Natural killer cell treated with Interleukin-12 subunit alpha and Interleukin-12 subunit beta and Interleukin-15 and Interleukin-18, amount 100 ng/mL, for 72 hours (primary cell): ENCODE measurements around the gene ITIH1. TPM values are rescaled to one million over a fixed set of nuclear protein-coding genes. Genes with fewer than 3 reads are reported as not detected.
"Not testable (repeated sequence)": the region's sequence is repeated elsewhere in the genome, so short reads cannot be mapped to it uniquely, and the experiment has no call there.

Experiments used
- ATAC-seq, 2 donors: fragments of 150-1000 bp; cut with Tn5 transposase in 1 of 2; sonication (Bioruptor Pico), chemical (Tn5 transposase) in 1 of 2; 2 replicates each; pipeline ENCODE4 v1.10.0; 2021
- DNase-seq: peaks from one replicate; pipeline ENCODE4 v3.0.0; 2022; ENCODE audit warnings: low spot score
- H3K27ac Mint-ChIP-seq, 2 donors: 1 replicate in 1 of 2; 2 replicates in 1 of 2; pipeline ENCODE4 v1.8.0; 2022; ENCODE audit warnings: mixed read lengths in 2 of 2, mild to moderate bottlenecking in 1 of 2, moderate library complexity in 1 of 2
- H3K27me3 Mint-ChIP-seq, 2 donors: 1 replicate in 1 of 2; 2 replicates in 1 of 2; pipeline ENCODE4 v1.8.0; 2022; ENCODE audit warnings: mixed read lengths in 2 of 2
- H3K36me3 Mint-ChIP-seq: one replicate; pipeline ENCODE4 v1.8.0; 2022; ENCODE audit warnings: mixed read lengths
- H3K4me1 Mint-ChIP-seq, 2 donors: 1 replicate in 1 of 2; 2 replicates in 1 of 2; pipeline ENCODE4 v1.8.0; 2022; ENCODE audit warnings: low read depth in 2 of 2, mixed read lengths in 2 of 2, mild to moderate bottlenecking in 1 of 2
- H3K4me3 Mint-ChIP-seq: one replicate; pipeline ENCODE4 v1.8.0; 2022; ENCODE audit warnings: mixed read lengths
- H3K9me3 Mint-ChIP-seq: 2 replicates; pipeline ENCODE4 v1.8.0; 2022; ENCODE audit warnings: mixed read lengths
- total RNA-seq, 2 donors: library from RNA; stranded (reverse); gene quantifications; one replicate each; pipeline ENCODE4 v1.2.3, GENCODE V29; 2022

The ITIH1 gene
- total RNA-seq = not detected

GRCh38 chr3:52777127-52777958 lies at the start of gene ITIH1:
Gene ITIH1 (plus strand): TSS chr3:52777599. CDS start chr3:52777616, 17 bp downstream.
- no peaks in the 10 kb centered on the region for H3K36me3 Mint-ChIP-seq
- ATAC-seq = no peak
- H3K4me1 Mint-ChIP-seq = peaks cover 8 to 13% of the 10 kb centered on the region in 2 donors
- H3K9me3 Mint-ChIP-seq = no peaks in the 10 kb centered on the region
- H3K4me3 Mint-ChIP-seq = no peak within 1 kb of the TSS
- peaks cover 0 to 3% of the 10 kb centered on the region in 2 donors for H3K27me3 Mint-ChIP-seq
- no peak for DNase-seq
- peak within 1 kb of the TSS in 1 of 2 donors; percentile 80 for H3K27ac Mint-ChIP-seq

GRCh38 chr3:52728753-52729152 lies 48.6 kb upstream of the ITIH1 start:
- peaks cover 43% of the 10 kb centered on the region for H3K36me3 Mint-ChIP-seq
- DNase-seq, H3K27ac Mint-ChIP-seq, H3K4me3 Mint-ChIP-seq, H3K4me1 Mint-ChIP-seq, H3K27me3 Mint-ChIP-seq, ATAC-seq, H3K9me3 Mint-ChIP-seq: not testable (repeated sequence)

- peaks cover 3% of the 10 kb centered on the region for H3K9me3 Mint-ChIP-seq
- no peak overlapping the region for H3K4me3 Mint-ChIP-seq
- no peaks in the 10 kb centered on the region for H3K27me3 Mint-ChIP-seq
- peaks cover 8 to 9% of the 10 kb centered on the region in 2 donors for H3K4me1 Mint-ChIP-seq
- H3K36me3 Mint-ChIP-seq = peaks cover 47% of the 10 kb centered on the region
- ATAC-seq (no peak), DNase-seq (no peak)
- peak overlapping the region in 1 of 2 donors; percentile 13 for H3K27ac Mint-ChIP-seq
Measured at GRCh38 chr3:52730681-52731080, 46.7 kb upstream of the ITIH1 start.

GRCh38 chr3:52731590-52731989 lies 45.8 kb upstream of the ITIH1 start:
- ATAC-seq (no peak), DNase-seq (no peak)
- Mint-ChIP-seq H3K4me3 (no peak overlapping the region), H3K36me3 (peaks cover 50% of the 10 kb centered on the region), H3K27ac (no peak overlapping the region), H3K4me1 (peaks cover 8 to 9% of the 10 kb centered on the region in 2 donors), H3K27me3 (no peaks in the 10 kb centered on the region), H3K9me3 (peaks cover 3% of the 10 kb centered on the region)

GRCh38 chr3:52733256-52733891 lies 44.0 kb upstream of the ITIH1 start:
- Mint-ChIP-seq H3K36me3 (peaks cover 50% of the 10 kb centered on the region), H3K4me3 (no peak overlapping the region), H3K27ac (no peak overlapping the region), H3K27me3 (no peaks in the 10 kb centered on the region), H3K4me1 (peaks cover 8 to 9% of the 10 kb centered on the region in 2 donors), H3K9me3 (peaks cover 3% of the 10 kb centered on the region)
- ATAC-seq = no peak
- DNase-seq = no peak

GRCh38 chr3:52739730-52740129 lies 37.7 kb upstream of the ITIH1 start:
- Mint-ChIP-seq H3K27ac (no peak overlapping the region), H3K36me3 (peaks cover 11% of the 10 kb centered on the region), H3K4me1 (no peaks in the 10 kb centered on the region), H3K9me3 (no peaks in the 10 kb centered on the region), H3K27me3 (no peaks in the 10 kb centered on the region), H3K4me3 (no peak overlapping the region)
- no peak for DNase-seq
- no peak for ATAC-seq

- H3K9me3 Mint-ChIP-seq = no peaks in the 10 kb centered on the region
- no peaks in the 10 kb centered on the region for H3K27me3 Mint-ChIP-seq
- no peak for ATAC-seq
- H3K27ac Mint-ChIP-seq = no peak overlapping the region
- no peak overlapping the region for H3K4me3 Mint-ChIP-seq
- H3K36me3 Mint-ChIP-seq = peaks cover 12% of the 10 kb centered on the region
- H3K4me1 Mint-ChIP-seq = no peaks in the 10 kb centered on the region
- no peak for DNase-seq
Measured at GRCh38 chr3:52742418-52743041, 34.9 kb upstream of the ITIH1 start.

- H3K27me3 Mint-ChIP-seq = no peaks in the 10 kb centered on the region
- ATAC-seq = no peak
- no peak overlapping the region for H3K4me3 Mint-ChIP-seq
- no peak for DNase-seq
- no peaks in the 10 kb centered on the region for H3K4me1 Mint-ChIP-seq
- no peaks in the 10 kb centered on the region for H3K9me3 Mint-ChIP-seq
- peaks cover 12% of the 10 kb centered on the region for H3K36me3 Mint-ChIP-seq
- H3K27ac Mint-ChIP-seq = no peak overlapping the region
Measured at GRCh38 chr3:52743152-52743551, 34.2 kb upstream of the ITIH1 start.

GRCh38 chr3:52743721-52744120 lies 33.7 kb upstream of the ITIH1 start:
- no peak overlapping the region for H3K27ac Mint-ChIP-seq

GRCh38 chr3:52752045-52752660 lies 25.2 kb upstream of the ITIH1 start:
- H3K4me1 Mint-ChIP-seq = no peaks in the 10 kb centered on the region
- H3K9me3 Mint-ChIP-seq = no peaks in the 10 kb centered on the region
- peaks cover 7% of the 10 kb centered on the region for H3K36me3 Mint-ChIP-seq
- ATAC-seq (no peak), DNase-seq (no peak)
- no peaks in the 10 kb centered on the region for H3K27me3 Mint-ChIP-seq
- no peak overlapping the region for H3K27ac Mint-ChIP-seq
- no peak overlapping the region for H3K4me3 Mint-ChIP-seq

More at GRCh38 chr3:52743721-52744120, 33.7 kb upstream of the ITIH1 start:
- Mint-ChIP-seq H3K36me3 (peaks cover 12% of the 10 kb centered on the region), H3K27me3 (no peaks in the 10 kb centered on the region), H3K9me3 (no peaks in the 10 kb centered on the region), H3K4me1 (no peaks in the 10 kb centered on the region), H3K4me3 (no peak overlapping the region)
- ATAC-seq = no peak
- DNase-seq = no peak

GRCh38 chr3:52754373-52754772 lies 23.0 kb upstream of the ITIH1 start:
- Mint-ChIP-seq H3K36me3 (peaks cover 7% of the 10 kb centered on the region), H3K27me3 (no peaks in the 10 kb centered on the region), H3K4me3 (no peak overlapping the region), H3K27ac (no peak overlapping the region), H3K9me3 (no peaks in the 10 kb centered on the region), H3K4me1 (no peaks in the 10 kb centered on the region)
- ATAC-seq (no peak), DNase-seq (no peak)

- no peak overlapping the region for H3K4me3 Mint-ChIP-seq
- H3K36me3 Mint-ChIP-seq = peaks cover 7% of the 10 kb centered on the region
- ATAC-seq = no peak
- H3K27me3 Mint-ChIP-seq = no peaks in the 10 kb centered on the region
- no peak for DNase-seq
- no peaks in the 10 kb centered on the region for H3K9me3 Mint-ChIP-seq
- no peak overlapping the region for H3K27ac Mint-ChIP-seq
- H3K4me1 Mint-ChIP-seq = no peaks in the 10 kb centered on the region
Measured at GRCh38 chr3:52756141-52756540, 21.3 kb upstream of the ITIH1 start.

- Mint-ChIP-seq H3K4me3 (no peak overlapping the region), H3K9me3 (no peaks in the 10 kb centered on the region), H3K27me3 (no peaks in the 10 kb centered on the region), H3K36me3 (no peaks in the 10 kb centered on the region), H3K4me1 (no peaks in the 10 kb centered on the region), H3K27ac (no peak overlapping the region)
- DNase-seq (no peak), ATAC-seq (no peak)
Measured at GRCh38 chr3:52763466-52763865, 13.9 kb upstream of the ITIH1 start.
